Activated CD4-positive, alpha-beta T cell treated with anti-CD3 and anti-CD28 coated beads, Interleukin-2, amount 50 U/mL, for 24 hours (primary cell): ENCODE results near the gene ALDH1A1.

ENCODE experiments used
- DNase-seq, 2 donors: peaks; one replicate each; pipeline ENCODE4 v3.0.0-alpha.2; 2020; ENCODE audit warnings: low read depth in 1 of 2, low spot score in 1 of 2

The ALDH1A1 gene

GRCh38 chr9:72952914-72953313 is at the start of gene ALDH1A1:
Gene ALDH1A1, minus strand, starts transcription at chr9:72953053. Its CDS starts 53 bp downstream, at chr9:72953000.
- DNase-seq: no peak

DNA sequence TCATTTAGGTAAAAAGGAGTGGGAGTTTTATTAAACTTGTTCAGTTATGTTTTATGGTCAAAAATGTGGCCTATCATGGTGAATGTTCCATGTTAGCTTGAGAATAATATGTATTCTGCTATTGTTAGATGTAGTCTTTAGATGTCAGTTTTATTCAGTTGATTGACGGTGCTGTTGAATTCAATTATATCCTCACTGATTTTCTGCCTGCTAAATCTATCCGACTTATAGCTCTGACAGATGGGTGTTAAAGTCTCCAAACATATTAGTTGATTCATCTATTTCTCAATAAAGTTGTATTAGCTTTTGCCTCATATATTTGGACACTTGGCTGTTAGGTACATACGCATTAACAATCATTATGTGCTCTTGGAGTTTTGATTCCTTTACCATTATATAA is 49.0 kb upstream of the ALDH1A1 start:
- no peak for DNase-seq

DNA sequence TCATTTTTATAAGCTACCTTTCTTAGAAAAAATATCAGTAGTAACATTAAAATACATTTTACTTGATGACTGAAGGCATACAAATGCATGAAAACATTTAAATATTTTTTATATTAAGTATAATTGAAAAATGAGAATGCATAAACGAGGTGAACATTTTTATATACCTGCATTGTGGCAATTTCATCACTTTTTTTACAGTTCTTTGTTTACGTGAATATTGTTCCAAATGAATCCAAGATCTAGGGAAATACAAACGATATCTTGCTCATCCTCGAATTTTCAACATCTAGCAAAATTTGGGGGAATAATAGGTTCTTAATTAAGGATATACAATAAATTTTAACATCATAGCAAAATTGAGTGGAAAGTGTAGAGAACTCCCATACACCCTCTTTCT is 45.5 kb upstream of the ALDH1A1 start:
- DNase-seq: no peak

DNA sequence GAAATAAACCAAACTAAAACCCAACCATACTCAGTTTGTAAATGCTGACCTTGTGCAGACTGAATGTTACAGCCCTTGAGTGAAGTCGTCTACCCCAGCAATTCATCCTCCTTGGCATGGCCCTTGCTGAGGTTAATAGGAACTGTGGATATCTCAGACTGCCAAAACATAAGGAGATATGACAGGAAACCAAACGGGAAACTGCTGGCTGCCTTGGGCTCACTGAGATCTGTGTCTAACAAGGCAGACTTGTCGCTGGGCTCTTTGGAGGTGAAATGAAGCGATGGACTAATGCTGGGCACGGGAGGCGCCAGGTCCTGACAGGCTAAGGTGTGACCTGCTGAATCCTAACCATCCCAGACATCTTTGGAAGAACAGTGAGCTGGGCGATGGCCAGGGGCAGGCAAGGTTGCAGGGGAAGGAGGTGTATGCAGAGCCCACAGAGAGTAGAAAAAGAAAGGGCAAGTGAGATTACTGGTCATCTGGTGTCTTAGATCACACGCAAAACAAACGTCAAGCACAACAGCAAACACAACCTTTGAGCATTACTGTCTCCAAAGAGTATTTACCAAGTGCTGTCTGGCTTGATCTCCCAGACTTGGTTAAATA is 44.6 kb upstream of the ALDH1A1 start:
- DNase-seq: no peak

DNA sequence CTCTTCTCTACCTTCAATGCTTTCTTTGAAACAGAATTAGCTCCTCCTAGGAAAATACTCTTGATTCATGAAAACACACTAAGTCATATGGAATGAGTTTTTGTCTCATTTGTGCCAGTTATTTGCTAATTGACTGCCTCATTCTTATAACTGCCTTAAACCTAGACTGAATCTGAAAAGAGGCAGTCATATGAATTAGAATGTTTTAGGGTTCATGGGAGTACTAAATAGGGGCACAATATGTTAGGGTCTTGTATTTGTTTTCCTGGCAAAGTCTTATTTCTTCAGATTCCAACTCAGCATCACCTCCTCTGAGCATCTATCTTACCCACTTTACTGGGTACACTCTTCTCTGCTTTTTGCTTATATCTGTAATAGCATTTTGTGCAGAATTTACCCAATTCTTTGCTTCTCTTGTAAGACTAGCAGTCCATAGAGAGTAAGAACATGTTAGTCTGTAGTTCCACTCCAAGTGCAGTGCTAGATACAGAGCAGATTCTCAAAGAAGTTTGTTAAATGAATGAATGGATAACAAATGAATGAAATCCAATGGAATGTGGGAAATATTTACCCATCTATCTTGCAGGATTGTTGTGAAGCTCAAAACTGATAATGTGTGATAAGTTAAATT is 43.9 kb upstream of the ALDH1A1 start:
- no peak for DNase-seq

DNA sequence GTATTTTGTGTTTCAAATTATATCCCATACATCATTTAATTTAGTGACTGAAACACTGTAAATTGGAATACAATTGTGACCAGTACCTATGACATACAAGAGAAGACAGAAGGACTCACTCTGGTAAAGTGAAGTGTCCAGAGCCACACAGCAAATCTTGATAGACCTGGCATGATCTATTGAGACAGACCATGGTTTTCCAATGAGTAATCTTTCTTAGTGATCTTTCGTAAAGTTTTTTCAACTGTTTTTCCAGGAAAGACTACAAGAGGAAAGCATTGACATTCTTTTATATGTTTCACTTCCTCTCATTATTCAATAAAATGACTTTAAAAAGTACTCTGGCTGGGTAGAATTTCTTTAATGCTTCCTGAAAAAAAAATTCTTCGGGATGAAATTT is 43.3 kb upstream of the ALDH1A1 start:
- no peak for DNase-seq

DNA sequence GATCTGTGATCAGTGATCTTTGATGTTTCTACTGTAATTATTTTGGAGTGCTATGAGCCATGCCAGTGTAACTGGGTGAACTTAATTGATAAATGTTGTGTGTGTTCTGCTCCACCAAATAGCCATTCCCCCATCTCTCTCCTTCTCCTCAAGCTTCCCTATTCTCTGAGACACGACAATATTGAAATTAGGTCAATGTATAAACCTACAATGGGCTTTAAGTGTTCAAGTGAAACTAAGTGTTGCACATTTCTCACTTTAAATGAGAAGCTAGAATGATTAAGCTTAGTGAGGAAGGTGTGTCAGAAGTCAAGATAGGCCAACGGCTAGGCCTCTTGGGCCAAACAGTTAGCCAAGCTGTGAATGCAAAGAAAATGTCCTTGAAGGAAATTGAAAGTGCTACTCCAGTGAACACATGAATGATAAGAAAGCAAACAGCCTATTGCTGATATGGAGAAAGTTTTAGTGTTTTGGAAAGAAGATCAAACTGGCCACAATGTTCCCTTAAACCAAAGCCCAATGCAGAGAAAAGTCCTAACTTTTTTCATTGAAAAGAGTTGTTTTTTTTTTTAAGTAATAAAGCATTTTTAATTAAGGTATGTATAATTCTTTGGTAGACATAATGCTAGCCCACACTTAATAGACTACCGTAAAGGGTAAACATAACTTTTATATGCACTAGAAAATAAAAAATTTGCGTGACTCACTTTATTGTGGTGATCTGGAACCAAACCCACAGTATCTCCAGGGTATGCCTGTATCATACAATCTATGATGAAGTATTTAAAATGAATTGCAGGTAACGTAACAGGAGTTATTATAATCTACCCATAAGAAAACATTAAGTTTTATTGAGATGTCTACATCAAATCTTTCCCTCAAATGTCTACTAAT is 42.5 kb upstream of the ALDH1A1 start:
- DNase-seq: no peak

DNA sequence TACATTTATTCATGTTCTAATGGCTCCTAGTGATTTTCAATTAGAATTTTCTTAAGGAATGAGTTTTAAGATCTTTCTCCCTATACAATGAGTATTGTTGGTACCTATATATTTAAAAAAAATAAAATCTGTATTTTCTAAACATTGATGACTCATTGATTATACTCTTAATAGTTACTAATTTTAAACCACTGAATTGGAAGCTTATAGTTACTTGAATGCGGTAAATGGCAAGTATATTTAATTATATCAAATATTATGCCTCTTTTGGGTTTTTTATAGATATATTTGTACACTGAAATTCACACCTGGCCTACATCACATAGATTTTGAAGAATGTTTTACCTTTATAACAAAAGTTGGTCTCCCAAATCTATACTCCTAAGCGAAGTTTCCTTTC is 38.9 kb upstream of the ALDH1A1 start:
- no peak for DNase-seq

GRCh38 chr9:72990397-72991182 is 37.7 kb upstream of the ALDH1A1 start:
- no peak for DNase-seq

DNA sequence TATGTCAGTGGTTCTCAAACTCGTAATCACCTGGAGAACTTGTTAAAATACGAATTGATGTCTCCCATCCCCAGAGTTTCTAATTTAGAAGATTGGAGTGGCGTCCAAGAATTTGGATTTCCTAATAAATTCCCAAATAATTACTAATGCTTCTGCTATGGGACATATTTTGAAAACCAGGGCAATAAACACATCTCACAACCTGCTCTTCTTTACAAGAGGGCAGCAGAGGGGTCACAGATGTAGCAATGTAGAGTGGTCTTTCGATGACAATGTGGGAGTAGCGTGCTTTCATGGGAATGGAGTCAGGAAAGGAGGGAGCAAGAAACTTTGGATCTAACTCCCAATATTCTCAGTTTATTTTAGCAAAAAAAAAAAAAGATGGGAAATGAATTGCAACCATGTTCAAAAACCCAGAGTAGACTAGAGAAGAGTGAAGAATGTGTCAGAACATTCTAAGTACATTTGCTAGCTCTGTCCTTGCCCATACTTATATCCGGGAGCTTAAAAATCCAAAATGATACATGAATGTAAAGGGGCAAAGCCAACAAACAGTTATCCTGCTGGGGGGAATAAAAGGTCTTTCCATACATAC is 33.8 kb upstream of the ALDH1A1 start:
- no peak for DNase-seq

DNA sequence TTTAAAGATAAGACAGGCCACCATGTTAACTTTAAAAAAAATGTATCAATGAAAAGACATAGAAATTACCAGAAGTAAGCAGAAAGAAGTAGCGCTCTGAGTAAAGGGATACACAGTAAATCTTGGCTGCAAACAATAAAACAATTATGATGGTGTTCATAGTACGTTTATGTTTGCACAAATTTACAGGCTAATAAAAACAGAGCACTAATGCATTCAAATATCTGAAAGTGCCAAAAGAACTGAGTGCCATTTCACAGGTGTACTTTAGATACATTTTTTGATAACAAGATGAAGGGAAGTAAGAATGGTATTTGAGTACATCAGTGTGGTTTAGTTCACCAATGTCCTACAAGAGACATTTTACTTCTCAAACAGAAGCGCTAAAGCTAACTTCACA is 32.9 kb upstream of the ALDH1A1 start:
- DNase-seq: no peak

DNA sequence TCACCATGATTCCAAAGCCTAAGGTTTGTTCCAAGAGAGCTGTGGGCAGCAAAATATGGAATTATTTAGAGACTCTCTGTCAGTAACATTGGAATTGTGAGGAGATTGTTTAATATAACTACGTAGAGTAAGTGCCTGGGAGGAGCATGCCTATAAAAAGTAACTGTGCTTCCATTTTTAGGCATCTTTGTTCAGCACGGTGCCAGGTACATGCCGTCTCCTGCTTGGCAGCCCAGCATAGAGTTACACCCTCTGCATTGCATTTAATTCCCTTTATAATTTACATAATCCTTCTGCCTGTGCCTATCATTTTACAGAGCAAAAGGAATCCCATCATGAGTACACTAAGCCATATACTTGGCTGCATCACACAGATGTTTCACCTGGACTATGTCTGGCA is 32.1 kb upstream of the ALDH1A1 start:
- no peak for DNase-seq

GRCh38 chr9:72984226-72984947 is 31.5 kb upstream of the ALDH1A1 start:
- no peak for DNase-seq

- no peak for DNase-seq
Observed at GRCh38 chr9:72983512-72984225, 30.8 kb upstream of the ALDH1A1 start.

- no peak for DNase-seq
Observed at GRCh38 chr9:72983056-72983455, 30.2 kb upstream of the ALDH1A1 start.

- DNase-seq: no peak
Observed at GRCh38 chr9:72982146-72982799, 29.4 kb upstream of the ALDH1A1 start.

DNA sequence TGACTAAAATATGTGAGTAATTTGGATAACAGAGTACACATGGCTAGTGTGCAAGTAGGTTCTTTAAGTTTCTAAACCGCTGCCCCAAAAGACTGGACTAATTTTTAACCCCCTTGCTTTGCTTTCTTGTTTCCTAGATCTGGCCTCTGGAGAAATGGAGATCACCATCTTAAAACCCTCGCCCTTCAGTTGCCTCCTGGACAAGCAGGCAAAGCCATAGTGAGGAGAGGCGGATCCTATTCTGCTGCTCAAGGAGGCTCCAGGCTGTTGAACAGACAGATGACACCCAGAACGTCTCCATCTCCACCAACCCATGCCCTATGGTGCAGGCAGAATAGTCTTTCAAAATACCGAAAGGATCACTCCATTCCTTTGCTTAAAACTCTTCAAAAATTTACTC is 28.6 kb upstream of the ALDH1A1 start:
- no peak for DNase-seq

DNA sequence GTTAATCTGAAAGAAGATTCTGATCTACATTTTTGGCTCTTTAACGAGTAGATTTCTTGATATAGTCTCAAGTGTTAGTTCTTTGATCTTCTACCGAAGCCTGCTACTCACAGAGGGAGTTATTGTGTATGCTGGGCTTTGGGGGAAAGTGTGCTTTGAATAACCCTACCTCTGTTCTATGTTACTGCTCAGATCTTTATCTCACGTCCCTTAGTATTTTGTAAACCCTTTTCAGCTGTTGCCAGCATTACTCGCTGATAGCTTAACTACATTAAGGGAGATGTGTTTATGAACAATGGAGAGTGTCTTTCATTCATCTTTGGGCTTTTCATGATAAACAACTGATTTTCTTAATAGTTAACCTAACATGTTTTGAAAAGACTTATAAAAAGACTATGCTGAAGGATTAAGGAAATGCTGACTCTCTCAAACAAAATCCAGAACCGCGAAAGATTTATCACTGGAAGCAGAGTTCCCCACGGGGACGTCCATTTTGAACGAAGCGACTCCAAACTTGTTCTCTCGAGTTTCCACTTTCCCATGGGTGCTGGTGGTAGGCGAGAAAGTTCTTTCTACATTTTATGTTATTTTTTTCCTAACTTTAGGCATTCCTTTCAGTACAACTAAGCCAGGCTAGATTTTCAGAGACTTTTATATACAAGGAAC is 27.9 kb upstream of the ALDH1A1 start:
- no peak for DNase-seq

GRCh38 chr9:72980183-72980582 is 27.3 kb upstream of the ALDH1A1 start:
- DNase-seq: no peak
